NOMO-1 treated with DMSO at 0.1 percent for 48 hours (cell line): Measurements from ENCODE around the gene CCM2L.

Experiments
- DNase-seq: peaks from one replicate; lab custom pipeline; 2025; ENCODE audit not compliant: unreplicated experiment; lab: John Stamatoyannopoulos, UW

The CCM2L gene

DNA sequence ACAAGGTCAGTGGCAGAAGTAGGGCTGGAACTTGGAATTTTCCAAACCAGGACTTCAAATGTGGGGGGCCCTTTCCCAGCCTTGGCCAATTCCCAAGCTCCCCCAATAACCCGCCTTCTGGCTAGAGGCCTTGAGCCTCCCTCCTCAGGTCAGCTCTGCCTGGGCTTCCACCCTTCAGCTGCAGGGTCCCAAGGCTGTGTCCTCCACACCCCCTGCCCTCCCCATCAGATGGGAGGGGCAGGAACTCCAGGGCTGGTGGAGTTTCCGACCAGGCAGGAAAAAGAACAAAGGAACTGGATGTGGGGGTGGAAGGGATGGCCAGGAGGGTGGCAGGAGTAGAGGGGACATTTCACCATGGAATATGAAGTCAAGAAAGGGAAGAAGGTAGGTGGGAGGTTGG, at the start of gene CCM2L:
CCM2L (plus strand) TSS at position 338 of the 400 bp plus-strand sequence; CDS start at position 355, 17 bp downstream.
- DNase-seq: no peak

DNA sequence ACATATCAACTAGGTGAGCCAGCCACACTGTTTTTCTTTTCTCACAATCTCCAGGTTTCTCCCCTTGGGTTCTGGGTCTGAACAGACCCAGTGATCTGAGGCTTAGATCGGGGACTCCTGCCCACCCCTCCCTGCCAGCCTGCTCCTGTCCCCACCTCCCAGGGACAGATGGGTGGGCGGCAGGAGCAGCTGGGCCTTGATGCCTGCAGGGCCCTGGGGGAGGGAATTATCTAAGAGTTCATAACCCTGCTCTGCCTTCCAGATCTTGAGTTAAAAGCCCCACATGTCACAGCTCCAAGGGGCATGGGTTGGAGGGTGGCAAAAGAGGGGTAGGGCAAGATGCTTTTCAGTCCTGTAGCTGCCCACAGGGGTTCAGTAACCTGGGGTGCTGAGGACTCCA, 47.5 kb upstream of the CCM2L start:
- DNase-seq: no peak

DNA sequence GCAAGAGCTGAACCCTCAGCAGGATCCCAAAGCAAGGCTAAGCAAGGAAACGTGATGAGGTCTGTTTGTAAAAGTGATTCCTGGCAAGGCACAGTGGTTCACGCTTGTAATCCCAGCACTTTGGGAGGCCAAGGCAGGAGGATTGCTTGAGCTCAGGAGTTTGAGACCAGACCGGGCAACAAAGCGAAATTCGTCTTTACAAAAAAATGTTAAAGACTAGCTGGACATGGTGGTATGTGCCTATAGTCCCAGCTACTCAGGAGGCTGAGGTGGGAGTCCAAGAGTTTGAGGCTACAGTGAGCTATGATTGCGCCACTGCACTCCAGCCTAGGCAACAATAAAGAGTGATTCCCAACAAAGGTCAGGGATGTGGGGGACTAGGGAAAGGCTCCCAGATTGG, 46.3 kb upstream of the CCM2L start:
- DNase-seq: no peak

DNA sequence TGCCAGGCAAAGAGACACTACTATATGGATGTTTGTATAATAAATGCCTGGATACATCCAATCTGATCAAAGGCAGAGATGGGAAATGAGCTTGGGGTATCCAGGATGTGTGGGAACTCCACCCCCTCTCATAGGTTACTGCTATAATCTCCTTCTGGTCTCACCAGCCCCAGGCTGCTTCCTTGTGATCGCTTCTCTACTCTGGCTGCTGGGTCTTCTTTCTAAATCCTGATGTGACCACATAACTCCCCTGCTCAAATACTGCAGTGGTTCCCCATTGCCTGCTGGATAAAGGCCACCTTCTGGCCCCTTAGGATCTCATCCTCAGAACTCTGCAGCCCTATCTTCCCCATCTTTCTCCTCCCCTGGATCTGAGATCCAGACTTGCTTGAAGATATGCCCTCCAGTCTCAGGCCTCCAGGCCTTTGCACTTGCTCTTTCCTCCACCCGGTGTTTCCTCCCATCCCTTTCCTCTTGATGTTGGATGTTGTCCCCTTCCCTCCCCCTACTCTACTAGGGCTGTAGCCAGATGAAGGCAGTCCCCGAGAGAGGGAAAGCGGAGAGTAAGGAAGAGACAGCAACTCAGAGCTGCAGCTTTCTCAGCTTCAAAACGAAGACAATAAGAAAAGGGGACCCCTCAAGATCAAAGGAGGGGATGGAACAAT, 43.1 kb upstream of the CCM2L start:
- no peak for DNase-seq

DNA sequence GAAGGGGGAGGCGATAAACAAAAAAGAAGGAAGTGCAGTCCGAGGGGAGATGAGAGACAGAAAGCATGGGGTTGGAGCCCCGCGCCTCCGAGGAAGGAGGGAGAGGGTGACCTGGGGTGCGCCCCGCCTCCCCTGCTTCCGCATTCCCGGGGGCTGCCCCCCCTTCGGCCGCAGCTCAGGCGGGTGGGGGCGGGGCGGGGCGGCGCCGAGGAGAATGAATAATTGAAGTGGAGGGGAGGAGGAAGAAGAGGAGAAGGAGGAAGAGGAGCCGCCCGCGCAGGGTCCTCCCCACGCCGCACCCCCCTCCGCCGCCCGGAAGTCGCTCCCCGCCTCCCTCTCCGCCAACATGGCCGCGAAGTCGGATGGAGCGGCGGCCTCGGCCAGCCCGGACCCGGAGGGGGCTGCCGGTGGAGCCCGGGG, 42.4 kb upstream of the CCM2L start, which contains the start of gene XKR7:
XKR7 (plus strand) TSS at position 322 of the 420 bp plus-strand sequence; CDS start at position 347, 25 bp downstream.
- peak; percentile 65 for DNase-seq

DNA sequence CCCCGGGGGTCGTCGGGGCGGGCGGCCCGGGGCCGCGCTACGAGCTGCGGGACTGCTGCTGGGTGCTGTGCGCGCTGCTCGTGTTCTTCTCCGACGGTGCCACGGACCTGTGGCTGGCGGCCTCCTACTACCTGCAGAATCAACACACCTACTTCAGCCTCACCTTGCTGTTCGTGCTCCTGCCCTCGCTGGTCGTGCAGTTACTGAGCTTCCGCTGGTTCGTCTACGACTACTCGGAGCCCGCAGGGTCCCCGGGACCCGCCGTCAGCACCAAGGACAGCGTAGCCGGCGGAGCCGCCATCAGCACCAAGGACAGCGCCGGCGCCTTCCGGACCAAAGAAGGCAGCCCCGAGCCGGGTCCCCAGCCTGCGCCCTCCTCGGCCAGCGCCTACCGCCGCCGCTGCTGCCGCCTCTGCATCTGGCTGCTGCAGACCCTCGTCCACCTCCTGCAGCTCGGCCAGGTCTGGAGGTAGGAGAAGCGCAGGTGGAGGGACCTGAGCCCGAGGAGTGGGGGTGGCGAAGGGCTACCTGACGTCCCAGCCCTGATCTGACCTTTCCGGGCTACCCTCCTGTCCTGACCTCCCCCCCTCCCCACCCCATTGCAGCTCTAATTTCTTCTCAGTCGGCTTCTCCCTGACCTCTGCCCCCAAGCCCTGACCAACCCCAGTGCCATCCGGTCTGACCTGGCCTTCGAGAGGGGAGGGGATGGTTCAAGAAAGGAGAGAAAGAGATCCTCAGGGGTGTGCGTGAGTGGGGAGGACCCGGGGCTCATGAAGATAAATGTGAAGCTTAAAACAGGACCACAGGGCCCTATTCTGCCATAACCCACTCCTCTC, 41.7 kb upstream of the CCM2L start:
- peak; percentile 66 for DNase-seq

DNA sequence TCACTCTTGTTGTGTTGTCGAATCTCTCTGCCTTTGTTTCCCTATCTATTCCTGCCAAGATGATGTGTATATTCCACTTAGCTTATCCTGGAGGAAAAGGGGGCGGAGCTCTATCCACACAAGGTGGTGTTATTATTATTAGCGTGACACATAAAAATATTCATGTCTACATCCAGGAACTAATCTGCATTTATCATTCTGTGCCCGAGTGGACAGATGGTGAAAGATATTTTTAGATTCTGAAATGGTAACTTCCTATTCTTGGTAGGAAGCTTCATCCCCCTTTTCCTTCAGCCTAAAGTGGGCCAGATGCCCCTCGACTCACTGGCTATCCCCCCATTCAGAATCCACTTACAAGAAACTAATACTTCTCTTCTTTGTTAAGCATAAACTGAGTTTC, 40.2 kb upstream of the CCM2L start:
- DNase-seq: no peak

DNA sequence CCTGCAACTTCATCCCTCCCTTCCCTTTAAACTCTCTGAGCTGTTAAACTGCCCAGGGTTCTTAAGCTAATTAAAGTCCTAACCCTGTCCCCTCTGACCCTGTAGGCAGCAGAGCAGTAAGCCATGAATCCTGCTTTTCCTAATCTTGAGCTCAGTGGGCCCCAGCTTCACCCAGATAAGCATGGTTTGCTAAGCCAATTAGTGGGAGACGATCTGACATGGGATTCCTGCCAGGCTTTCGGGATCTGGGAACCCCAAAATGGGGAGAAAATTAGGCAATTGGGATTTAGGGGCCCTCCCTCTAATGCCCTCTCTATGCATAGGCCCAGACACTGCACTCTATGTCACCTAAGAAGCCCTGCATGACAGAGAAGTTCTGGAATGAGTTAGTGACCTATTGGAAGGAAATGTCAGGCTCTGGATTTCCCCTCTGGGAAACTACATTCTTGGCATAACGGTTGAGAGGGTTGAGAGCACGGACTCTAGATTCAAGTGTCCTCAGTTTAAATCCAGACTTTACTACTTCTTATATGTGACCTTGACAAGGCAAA, 37.7 kb upstream of the CCM2L start:
- no peak for DNase-seq

DNA sequence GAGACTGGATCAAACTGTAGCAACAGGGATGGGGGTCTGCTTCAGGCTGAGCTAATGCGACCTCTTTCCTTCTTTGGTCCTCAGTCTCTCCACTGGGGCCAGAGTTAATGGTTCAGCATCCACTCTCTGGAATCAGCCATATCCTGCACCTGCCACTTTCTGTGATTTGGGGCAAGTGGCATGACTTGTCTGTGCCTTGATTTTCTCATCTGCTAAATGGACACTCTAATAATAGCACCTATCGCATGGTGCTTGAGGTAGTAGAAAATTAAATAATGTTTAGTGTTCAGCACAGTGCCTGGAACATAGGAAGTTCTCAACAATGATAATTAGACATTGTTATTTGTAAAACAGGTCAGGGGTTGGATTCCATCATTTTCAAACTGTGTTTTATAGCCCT, 35.9 kb upstream of the CCM2L start:
- DNase-seq: no peak

DNA sequence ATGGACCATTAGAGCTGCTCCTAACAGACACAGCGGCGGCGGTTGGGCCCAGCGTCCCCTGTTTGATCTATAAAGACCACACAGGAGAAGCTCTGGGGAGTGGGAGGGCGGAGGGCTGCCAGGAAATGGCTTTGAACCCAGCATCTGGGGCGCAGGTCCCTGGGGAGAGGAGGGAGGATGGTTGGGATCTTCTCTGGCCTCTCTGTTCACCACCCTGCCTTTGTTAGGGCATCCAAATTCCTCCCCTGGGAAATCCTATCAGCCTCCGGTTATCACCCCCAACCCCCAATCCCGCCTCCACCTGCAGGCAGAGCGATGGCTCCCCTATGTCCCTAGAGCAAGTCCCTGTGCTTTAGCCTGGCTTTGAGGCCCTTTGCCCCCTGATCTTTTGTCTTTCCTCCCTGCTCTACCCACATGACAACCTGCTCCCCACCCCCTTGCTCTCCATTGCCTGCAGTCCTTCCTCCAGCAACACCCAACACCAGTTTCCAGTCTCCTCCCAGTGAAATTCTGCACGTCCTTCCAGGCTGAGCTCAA, 35.2 kb upstream of the CCM2L start:
- no peak for DNase-seq

DNA sequence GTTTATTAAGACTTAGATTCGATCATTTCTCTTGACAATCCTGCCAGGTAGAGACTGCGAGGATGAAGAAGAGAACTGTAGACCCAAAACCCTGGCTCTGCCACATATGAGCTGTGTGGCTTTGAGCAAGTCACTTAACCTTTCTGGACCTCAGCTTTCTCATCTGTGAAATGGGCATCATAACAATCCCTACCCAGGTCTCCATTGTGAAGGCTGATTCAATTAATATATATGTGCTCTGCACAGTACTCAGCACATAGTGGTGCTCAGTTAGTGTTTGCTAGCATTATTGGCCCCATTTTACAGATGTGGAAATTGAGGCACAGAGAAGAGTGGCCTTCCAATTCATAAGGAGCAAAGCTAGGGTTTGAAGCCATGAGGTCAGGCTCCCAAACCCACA, 34.4 kb upstream of the CCM2L start:
- DNase-seq: no peak

DNA sequence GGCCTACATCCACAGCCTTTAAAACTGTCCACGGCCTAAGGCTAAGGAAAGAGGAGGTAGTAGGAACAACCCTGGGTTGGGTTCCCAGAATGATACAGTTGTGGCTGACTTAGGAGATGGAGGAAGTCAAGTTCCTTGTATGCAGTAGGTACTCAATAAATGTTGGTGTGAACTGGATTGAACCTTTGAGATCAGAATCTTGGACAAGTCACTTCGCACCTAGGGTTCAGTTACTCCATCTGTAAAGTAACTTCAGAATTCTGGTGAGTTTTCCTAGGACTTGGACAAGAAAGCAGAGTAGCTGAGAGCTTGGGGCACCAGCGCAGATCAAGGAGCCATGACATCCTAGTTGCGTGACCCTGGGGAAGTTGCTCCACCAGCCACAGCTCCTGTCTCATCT, 33.2 kb upstream of the CCM2L start:
- no peak for DNase-seq

DNA sequence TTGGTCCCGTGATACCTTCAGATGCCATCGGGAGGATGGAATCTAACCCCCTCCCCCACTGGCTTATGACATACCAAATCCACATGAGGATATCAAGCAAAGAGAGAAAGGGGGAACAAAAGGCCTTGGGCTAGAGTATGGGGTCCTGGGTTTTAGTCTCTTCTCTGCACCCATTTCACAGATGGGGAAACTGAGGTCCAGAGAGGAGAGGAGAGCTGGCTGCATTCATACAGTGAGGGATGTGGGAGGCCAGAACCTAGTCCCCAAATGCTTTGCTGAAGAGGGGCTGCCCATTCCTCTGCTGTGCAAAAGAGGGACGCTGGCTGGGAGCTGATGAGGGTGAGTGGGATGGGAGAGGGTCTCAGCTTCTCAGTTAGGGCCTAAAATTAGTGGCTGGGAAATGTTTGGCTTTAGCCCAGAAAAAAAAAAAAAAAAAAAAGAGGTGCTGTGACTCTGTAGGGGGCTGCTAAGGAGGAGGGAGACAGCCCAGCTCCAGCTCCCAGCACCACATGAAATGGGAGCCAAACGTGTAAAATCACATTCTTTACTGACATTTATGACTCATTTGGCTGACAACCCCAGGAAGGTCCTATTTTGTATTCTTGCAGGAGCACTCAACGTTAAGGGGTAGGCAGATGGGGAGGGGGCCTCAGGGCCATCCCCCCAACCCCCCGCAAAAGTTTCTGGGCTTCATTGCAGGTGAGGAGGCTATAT, 30.4 kb upstream of the CCM2L start:
- DNase-seq: no peak

DNA sequence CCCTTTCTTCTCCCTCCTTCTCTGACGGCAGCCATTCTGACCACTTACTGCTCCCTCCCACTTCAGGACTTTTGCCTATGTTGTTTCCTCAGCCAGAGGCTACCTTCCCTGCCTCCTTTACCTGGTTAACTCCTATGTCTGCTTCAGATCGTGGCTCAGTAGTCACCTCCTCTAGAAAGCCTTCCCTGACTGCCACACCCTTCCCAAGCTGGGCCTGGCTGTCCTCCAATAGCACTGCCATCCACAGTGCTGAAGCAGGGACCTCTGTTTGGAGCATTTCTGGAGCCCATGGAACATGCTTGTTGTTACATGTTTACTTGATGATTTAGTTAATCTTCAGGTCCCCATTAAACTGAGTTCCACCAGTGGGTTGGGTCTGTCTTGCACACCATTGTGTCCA, 28.5 kb upstream of the CCM2L start:
- DNase-seq: no peak

DNA sequence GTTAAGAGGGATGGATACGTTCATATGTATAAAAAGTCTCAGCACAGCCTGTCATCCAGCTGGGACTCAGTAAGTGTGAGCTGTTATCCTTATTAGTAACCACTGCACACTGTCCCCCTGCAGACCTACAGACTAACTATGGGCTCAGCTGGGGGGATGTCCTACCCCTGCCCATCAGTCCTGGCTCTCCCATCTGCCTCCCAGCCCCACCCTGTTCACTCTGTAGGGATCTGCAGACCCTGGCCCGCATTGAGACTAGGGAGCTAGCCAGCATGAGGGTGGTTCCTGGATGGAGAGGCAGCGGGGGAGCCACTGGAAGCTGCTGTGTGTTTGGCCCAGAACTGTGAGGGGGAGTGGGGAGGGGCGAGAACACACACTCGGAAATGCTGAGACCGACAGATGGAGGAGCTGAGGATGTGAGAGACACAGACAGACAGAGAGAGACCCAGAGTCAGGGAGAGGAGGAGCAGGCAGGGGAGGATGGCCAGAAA, 25.2 kb upstream of the CCM2L start:
- DNase-seq: no peak

DNA sequence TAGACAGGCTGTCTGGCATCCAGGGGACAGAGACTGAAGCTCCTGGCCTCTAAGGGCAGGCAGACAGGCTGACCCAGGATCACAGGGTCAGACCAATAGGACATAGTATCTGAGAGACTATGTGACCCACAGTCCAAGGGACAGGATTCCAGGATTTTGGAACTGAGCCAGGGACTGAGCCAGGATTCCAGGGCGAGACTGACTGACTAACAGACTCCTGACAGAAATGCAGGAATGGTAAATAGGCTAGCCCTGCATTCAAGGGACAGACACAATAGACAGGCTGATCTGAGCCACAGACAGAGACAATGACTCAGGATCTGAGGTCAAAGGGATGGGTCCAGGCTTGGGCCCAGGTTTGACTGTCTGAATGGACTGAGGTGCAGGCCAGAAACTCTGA, 22.5 kb upstream of the CCM2L start:
- DNase-seq: no peak

DNA sequence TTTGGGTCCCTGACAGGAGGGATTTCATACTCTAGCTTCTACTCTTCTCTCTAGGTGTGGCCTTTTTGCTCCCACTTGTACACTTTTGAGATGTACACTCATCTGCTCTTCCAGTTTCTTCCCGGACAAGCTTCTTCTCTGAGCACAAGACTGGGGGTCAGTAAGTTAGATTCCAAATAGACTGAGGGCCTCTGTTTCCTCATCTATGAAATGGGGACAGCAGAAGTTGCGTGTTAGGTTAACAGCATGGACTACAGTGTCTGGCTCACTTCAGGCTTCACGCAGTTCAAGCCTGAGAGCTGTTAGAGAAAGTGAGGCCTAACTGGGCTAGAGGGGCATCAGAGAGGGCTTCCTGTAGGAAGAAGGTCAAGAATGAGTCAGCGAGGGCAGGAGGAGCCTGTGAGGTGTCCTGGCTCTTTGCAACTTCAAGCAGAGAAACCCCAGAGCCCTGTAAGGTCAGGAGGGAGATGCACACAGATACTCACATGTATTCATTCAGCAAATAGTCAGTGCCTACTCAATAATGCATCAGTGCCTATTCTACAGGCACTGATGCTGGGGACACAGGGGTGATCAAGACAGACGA, 21.7 kb upstream of the CCM2L start:
- no peak for DNase-seq

DNA sequence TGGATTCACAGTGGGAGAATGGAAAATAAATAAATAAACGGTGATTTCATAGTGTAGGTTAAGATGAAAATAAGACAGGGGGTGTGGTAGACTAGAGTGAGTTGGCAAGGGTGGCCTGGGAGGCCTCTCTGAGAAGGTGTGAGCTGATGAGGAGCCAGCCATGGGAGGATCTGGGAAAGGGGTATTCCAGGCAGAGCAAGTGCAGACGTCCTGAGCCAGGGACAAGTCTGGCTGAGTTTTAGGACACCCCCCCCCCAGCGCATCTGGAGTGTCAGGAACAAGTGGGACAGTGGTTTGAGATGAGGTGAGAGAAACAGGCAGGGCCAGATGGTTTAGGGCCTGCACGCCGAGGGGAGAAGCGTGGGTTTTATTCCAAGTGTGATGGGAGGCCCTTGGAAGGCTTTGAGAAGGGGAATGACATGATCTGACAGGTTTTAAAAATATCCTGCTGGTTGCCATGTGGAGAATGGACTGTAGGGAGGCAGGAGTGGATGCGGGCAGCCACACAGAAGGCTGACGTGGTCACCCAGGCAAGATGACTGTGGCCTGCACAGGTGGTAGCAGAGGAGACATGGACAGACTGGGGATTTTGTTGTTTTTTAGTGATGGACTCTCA, 21.1 kb upstream of the CCM2L start:
- no peak for DNase-seq

DNA sequence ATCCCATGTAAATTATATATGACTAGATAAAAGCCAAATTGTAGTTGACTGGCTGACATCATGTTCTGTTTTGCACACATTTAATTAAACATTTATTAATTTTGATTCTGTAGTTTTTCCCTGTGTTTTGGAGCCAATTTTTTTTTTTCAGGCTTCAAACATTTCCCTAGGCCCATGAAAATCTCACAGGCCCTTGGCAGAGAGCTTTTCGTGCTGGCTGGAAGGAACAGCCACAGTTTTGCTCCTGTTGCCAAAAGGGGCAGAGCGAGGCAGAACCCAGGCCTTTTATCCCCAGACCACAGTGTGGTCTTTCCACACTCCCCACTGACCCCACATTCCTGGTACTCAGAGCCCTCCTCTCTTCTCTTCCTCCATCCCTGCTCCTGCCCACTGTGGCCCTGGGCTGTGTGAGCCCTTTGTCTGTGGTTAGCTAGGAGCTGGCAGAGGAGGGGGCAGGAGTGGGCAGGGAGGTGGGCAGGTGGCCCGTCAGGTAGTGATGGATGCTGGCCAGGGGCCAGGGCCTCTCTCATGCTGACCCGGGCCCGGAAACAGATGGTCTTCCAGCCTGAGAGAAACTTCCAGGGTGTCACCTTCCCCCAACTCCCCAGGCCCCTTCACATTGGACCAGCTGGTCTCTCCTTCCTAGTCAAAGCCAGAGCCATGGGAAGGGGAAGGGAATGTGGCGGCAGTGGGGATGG, 19.4 kb upstream of the CCM2L start:
- no peak for DNase-seq

DNA sequence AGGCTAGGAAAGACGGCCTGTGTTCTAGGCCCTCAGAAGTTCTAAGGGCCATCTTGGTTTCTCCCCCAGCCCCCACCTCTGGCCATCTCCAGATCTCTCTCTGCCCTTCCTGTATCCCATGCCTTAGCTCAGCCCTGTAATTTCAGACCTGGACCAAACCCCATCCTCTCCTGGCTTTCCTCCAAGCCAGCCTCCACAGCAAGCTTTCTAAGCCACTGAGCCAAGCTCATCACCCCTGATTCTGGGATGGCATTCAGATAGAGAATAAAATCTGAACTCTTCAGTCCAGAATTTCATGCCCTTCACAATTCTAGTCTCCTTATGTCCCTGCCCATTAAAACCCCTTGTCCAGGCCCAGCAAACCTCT, 18.9 kb upstream of the CCM2L start:
- no peak for DNase-seq
